T-helper 2 cell treated with Interferon-gamma antibody and Interleukin-4, amounts not matched to agents 100 ng/mL and 5 ng/mL, for 36 hours (primary cell): ENCODE data around the gene KRT33A. TPM values are rescaled to one million over a fixed set of nuclear protein-coding genes. Genes with fewer than 3 reads are reported as not detected.
"Not testable (repeated sequence)": the region's sequence is repeated elsewhere in the genome, so short reads cannot be mapped to it uniquely, and the experiment has no call there.

ENCODE experiments used
- intact Hi-C: fragments of 100-400 bp; cut with micrococcal nuclease; formaldehyde crosslinking; loops from one replicate; pipeline ENCODE4 v1.15.1; 2023
- total RNA-seq: library from RNA; stranded (reverse); gene quantifications from 2 replicates; pipeline ENCODE4 v1.2.3, GENCODE V29; 2022

KRT33A gene
- total RNA-seq, 1 donor from 2014 or later, result not detected

DNA sequence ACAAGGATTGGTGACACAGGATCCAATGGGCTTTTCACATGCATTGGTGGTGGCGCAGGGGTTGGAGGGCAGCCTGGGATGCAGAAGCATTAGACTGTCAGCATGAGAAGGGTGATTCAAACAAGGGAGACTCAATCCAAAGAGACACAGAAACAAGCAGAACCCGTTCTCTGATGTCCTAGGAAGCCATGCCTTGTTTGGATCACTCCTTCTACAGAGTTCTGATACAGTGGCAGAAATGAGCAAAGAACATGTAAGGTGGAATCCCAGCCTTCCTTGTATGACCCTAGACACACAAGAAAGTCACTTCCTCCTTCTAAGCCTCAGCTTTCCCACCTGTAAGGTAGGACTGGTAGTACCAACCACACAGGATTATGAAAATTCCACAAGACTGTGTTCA, 13.3 kb upstream of the KRT33A start:
- intact Hi-C loops, result no loop called here

DNA sequence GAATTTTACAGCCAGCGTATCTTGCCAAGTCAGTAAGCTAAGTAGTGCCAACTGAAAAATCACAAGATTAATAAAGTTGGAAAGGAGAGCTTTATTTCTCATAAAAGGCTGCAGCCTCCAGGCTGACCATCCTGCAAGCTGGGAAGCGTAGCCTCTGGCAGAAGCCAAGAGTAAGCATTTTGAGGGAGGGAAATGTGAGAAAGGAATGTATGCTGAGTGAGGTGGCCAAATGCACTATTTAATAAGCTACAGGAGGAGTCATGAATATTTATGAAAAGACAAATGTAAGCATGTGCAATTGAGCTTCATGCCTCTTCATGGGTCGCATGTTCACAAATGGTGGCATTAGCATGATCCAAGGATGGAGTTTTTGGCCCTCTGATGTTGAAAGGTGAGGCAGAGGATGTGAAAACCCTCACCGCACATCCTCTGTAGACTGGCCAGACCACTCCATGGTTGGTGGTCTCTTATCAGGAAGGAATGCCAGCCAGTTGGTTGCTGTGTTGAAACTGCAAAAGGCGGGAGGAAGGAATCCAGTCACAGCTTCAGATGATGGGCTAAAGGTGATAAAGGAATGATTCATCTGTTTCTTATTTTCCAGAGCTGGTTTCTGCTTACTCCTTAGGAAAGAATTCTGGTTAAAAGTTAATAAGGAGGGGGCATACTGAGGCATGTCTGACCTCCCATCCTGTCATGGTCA, 9.8 kb upstream of the KRT33A start:
- intact Hi-C loops, result no loop called here

DNA sequence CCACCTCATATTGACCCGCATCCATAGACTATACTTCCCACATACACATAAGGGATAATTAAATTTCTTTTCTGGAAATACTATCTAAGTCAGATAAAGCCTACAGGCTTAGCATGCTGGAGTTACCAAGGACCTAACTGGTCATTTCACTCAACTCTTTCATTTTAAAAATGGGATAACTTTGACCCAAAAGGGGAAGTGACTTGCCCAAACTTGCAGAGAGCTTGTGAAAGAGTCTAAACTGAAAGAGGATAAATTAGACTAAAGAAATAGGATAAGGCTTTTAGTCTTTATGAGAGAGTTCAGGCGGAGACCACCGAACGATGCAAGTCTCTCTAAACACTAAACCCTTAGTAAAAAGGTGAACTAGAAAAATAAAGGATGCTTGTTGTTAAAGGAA, 3.9 kb upstream of the KRT33A start:
- intact Hi-C loops, result no loop called here

DNA sequence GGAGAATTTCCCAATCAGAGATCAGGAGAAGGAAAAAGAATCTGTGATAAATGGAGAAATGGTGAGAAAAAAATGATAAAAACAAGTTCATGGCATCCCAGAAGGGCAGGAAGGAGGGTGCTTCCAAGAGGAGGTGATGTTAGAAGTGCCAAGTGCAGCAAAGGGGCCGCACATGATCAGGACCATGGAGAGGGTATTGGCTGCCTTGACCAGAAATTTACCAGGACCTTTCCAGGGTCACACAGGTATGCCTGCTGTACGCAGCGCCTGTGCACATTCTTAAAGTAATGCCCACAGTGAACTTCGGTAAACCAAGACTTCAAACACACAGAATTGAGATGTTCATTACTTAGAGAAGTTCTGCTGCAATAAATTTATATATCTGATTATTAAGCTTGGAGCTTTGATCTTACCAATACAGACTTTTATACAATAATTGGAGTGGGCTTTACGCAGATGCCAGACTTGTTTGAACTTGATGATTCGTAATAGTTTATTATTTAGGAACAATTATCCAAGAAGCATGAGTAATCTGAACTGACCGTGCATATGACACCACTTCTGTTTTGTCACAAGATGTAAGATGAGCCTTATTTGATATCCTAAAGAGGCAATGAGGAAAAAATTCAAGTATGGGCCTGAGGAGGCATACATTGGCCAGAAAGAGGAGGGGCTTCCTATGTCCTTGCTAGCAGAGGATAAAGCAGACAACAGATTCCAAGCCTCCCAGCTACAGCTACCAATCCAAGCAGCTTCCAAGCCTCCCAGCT, 2.2 kb upstream of the KRT33A start:
- intact Hi-C loops, result no loop called here

DNA sequence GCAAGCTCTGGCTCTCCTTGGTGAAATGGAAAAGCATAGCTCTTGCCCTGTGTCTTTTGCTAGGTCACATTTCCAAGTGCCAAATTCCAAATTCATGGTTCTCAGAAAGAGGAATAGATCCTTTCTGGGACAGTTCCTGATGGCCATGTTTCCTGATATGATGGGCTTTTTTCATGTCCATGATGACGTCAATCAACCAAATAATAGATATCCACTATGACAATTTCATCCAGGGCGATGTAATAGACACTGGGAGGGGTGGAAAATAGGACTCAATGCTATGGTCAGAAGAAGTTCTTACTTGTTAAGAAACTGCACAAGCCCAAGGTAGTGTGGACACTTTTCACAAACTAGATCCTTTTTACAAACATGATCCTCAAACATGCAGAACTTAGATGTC, 549 bp upstream of the KRT33A start:
- intact Hi-C loops, result no loop called here

DNA sequence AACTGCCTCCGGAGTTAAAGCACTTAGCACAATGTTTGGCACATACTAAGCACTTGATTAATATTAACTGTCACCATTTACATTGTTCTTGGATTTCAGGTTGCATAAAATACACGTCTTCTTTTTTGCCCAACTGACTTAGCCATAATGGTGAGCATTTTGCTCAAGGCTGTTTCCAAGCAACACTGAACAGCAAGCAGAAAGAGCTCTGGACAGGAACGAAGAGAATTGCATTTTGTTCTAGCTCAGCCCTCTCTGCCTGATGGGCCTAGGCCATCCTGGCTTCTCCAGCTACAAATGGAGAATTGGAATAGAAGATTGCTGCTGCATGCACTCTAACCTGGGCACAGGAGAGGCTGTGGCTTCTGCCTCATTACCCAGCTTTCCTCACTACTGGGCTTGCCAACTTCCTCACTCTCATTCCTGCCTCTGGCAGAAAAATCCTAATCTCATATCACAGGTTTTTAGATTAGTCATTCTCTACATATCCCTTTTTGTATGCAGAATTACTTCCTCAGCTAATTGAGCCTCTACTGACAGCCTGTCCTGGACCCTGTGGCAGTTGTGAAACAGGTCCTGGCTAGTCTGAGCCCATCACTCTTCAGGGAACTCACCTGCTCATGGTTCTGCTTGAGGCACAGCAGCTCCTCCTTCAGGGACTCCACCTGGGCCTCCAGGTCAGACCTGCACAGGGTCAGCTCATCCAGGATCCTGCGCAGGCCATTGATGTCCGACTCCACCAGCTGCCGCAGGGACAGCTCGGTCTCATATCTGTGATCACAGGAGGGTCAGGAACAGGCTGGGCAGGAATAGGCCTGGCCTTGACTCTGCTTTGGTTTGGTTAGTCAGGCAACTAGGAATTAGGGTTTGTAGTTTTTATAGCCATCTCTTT, 2.5 kb downstream of the KRT33A start:
- intact Hi-C loops, result no loop called here

DNA sequence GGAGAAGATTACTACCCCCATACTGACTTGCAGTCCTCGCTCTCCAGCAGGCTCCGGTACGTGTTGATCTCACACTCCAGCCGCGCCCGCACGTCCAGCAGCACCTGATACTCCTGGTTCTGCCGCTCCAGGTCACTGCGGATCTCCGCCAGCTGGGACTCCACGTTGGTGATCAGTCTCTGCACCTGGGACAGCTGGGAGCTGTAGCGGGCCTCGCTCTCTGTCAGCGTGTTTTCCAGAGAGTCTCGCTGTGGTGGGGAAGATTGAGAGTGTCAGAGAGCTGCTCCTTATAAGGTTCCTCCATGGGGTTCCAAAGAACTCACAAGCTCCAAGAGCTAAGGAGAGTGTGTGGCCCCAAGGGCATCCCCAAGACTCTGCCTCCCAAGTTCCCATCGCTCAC, 4.2 kb downstream of the KRT33A start:
- intact Hi-C loops, result not testable (repeated sequence)

DNA sequence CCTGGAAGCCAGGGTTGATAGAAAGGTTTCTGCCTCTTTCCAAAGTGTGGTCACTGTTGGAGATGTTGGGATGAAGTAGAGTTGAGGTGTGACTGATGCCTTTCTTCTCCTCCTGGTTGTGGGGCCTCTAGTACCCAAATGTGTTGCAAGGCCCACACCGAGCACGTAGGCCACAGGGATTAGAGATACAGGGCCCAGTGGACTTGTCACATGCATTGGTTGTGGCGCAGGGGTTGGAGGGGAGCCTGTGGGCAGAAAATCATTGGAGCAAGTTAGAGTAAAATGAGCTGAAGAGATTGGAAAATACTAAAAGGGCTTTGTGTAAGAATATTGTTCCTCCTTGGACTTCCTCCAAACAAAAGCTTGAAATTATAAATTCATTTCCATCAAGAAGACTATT, 4.6 kb downstream of the KRT33A start:
- intact Hi-C loops, result no loop called here

DNA sequence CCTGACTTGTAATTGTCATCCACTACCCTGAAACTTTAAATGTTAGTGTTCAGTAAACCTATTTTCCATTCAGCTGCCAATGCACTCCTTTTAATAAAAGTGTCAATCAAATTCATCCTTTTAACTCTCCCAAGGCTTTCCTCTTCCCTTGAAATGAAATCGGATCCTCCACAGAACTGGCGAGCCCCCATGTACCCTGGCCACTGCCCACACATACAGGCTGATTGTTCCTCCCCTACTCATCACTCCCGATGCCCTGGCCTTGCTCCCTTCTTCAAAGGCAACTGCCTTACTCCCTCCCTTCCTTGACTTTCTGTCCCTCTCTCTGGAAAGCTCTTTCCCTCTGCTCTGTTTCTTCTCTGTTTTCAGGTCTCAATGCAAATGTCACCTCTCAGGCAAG, 7.6 kb downstream of the KRT33A start:
- intact Hi-C loops, result no loop called here

DNA sequence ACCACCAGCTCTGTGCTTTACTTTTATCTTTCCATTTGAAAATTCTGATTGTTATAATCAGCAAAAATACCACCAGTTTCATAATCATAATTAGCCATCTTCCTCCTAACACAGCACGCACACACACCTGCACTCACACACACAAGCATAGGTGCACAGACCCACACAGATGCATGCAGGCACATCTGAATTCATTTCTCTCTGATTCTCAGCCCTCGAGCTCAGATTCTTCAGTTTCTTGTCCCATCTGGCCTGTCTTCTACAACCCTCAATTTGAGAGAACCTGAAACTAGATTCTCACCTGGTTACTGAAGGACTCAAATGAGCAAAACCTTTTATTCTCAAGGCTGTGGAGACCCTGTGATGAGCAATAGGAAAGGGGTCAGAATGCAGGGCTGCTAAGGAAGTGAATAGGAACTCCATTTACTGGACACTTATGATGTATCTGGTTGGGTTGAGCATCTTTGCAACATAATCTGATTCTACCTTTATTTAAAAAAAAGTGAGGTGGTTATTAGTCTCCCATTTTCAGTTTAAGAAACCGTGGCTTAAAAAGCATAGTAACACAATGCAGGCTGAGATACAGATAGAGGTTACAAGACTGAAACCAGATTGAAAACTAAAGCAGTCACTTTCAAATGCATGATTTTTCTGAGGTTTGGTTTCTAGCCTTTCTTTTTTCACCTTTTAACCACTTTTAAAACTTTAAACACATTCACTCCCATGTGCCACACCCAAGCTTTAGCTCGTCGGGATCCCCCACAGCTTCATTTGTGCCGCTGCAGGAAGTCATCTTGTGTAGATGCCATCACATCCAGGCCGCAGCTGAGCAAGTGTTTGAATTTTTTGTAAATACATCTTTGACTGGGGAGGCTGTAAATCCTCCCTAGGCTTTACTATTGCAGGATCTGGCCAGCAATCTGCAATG, 9.4 kb downstream of the KRT33A start:
- intact Hi-C loops, result no loop called here

DNA sequence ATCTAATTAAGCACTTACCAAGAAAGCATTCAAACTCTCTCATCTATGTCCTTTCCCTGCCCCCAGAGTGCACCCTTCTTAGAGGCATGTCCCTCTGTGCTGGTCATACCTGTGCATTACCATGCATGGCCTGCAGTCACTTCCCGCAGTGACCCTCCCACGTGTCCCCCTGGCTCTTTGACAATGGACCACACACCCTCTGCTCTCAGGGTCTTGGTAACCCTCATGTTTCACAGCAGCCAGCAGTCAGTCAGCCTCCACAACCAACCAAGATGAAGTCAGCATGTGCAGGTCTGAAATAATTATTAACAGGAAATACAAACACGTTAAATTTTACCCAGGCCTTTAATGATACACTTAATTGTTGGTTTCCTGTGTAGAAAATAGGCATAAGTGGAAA, 10.1 kb downstream of the KRT33A start:
- intact Hi-C loops, result no loop called here

DNA sequence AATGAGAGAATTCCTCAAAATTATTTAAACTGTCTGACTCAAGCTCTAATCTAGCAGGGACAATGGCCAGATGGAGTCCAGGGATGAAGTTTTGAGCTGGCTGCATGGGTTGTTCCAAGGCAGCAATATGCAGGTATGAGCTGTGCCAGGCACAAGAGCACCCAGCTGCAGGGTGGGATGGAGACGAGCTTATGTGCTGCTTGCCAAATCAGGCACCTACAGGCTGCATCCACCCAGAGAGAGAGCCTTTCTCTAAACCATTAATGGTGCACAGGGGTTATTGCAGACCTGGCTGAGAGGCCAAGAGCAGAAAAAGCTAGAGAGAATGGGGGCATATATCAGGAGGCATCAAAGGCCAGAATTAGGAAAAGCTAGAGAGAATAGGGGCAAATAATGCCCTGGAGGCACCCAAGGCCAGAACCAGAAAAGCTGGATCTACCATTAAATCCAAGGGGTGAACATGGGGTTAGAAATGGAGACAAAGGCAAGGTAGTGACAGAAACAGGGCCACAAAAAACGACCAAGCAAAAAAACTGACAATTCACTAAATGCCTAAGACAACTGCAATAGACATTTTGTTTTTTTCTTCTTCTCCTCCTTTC, 11.0 kb downstream of the KRT33A start:
- intact Hi-C loops, result no loop called here

DNA sequence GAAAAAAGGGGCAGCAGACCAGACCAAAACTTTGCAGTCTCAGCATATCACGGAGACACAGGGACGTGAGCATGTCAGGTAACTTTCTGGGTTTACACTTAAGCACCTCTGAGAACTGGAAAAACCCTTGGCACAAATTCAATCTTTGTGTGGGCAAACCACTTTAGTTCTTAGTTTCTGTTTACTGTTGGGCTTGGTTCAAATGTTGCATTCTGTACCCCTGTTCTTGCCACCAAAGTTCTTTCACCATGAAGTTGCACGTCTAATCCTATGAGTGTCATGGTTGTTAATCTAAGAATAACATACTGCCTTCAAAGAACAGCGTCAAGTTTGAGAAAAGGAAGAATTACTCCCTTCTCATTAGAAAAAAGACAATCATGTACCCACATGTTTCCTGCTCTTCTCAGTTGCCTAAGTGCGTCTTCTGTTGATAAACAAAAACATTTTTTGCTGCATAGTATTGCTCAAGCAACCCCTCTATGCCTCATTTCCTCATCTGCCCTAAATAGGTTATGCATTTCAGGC, 11.6 kb downstream of the KRT33A start:
- intact Hi-C loops, result no loop called here

DNA sequence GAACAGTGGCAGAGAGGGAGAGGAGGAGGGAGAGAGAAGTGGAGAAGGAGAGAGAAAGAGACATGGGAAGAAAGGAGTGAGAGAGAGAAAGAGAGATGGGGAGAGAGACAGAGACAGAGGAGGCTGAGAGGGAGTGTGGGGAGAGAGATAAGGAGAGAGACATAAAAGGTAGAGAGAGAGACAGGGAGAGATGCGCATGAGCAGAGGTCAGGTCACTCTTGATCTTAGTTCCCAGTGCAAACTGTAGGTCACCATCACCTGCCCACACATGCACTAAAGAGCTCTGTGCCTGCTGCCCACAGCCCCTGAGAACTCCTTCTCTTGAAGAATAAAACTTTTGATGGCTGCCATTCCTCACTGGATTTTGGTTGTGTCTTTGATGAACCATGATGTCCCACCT, 14.9 kb downstream of the KRT33A start:
- intact Hi-C loops, result no loop called here

DNA sequence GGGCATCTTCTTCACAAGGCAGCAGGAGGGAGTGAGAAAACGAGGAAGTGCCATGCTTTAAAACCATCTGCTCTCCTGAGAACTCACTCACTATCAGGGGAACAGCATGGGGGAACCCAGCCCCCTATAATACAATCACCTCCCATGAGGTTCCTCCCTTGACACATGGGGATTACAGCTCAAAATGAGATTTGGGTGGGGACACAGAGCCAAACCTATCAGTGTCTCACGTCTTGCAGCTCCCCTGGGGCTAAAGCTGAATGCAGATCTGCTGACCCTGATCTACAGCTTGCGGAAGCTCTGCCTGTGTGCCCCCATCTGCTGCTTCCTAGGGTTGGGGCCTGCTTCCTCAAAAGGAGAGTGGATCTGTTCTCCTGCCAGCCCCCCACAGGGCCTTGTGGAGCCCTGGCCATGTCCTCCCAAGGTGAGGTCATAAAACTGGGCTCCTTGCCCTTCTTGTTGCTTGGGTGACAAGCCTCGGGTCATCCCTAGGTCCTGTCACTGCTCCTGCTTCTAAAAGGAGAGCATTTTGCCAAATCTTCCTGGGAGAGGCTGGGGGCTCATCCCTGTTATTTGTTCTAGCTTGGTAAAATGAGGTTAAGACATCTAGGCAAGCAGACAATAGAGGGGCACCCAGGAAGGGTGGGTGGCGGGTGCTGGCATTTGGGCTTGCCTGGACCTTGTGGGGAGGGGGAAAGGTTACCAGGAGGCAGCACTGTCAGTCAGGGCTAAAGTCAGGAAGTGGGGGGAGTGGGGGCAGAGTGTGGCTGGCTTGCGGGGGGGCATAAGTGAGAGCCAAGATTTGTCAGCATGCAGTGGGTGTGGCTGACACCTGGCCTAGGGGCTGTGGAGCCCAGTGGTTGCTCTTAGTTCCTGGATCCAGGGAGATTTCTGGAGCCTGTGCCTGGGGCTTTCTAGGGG, 16.0 kb downstream of the KRT33A start:
- intact Hi-C loops, result no loop called here

DNA sequence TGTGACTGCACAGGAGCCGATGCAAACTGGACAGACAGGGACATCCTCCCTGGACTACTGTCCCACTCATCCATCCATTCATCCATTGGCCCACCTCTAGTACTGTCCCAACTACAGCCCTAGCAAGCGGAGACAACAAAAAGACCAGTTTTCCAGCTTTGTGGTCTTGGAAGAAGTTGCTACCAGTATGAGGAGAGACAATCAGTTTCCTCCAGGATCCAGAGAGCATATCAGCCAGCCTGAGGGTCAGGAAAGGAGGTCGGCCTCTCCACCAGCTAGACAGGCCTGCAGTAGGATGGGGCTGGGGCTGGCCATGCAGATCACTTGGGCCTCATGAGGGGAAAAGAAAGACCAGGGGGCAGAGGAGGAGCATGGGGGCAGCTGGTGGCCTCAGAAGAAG, 16.8 kb downstream of the KRT33A start:
- intact Hi-C loops, result no loop called here

DNA sequence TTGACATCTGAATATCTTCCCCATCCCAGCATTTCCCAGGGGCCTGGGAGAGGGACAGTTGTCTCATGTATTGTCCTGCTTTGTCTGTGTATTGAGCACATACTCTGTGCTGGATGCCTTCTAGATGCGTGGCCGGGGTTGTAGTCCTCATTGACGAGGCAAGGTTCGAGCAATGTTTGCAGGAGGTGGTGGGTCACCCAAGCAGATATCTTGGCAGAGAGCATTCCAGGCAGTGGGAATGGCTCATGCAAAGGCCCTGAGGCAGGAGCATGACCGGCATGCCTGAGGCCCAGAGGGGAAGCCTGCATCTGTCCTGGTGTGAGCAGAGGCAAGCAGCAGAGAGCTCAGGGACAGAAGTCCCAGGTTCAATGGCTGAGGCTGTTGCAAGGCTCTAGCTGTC, 17.5 kb downstream of the KRT33A start:
- intact Hi-C loops, result no loop called here

DNA sequence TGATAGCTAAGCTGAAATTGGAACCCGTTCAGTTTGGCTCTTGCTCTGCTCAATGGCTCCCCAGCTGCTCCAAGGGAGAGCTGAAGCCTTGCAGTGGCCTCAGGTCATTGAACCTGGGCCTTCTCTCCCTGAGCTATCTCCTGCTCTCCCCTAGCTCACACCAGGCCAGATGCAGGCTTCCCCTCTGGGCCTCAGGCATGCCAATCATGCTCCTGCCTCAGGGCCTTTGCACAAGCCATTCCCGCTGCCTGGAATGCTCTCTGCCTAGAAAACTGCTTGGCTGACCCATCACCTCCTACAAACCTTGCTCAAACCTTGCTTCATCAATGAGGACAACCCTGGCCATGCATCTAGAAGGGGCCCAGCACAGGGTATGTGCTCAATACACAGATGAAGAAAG, 18.4 kb downstream of the KRT33A start:
- intact Hi-C loops, result no loop called here

DNA sequence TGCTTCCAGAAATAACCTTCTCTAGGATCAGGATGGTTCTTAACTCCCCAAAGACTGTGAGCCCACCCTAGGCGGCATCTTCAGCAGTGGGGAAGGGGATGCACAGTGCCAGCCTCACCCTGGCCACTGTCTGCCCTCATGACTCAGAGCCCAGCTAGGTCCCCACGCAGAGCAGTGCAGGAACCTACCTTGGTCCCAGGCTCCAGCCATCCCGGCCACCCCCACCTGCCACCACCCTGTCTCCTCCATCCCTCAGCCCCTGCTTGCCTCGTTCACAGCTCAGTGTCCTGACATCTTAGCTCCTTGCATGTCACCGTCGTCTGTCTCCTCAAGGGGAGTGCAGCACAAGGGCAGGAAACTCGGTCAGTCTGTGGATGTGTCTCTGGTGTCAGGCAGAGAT, 19.0 kb downstream of the KRT33A start:
- intact Hi-C loops, result no loop called here
